ENCODE data around the gene SLC38A8.

The SLC38A8 gene

DNA sequence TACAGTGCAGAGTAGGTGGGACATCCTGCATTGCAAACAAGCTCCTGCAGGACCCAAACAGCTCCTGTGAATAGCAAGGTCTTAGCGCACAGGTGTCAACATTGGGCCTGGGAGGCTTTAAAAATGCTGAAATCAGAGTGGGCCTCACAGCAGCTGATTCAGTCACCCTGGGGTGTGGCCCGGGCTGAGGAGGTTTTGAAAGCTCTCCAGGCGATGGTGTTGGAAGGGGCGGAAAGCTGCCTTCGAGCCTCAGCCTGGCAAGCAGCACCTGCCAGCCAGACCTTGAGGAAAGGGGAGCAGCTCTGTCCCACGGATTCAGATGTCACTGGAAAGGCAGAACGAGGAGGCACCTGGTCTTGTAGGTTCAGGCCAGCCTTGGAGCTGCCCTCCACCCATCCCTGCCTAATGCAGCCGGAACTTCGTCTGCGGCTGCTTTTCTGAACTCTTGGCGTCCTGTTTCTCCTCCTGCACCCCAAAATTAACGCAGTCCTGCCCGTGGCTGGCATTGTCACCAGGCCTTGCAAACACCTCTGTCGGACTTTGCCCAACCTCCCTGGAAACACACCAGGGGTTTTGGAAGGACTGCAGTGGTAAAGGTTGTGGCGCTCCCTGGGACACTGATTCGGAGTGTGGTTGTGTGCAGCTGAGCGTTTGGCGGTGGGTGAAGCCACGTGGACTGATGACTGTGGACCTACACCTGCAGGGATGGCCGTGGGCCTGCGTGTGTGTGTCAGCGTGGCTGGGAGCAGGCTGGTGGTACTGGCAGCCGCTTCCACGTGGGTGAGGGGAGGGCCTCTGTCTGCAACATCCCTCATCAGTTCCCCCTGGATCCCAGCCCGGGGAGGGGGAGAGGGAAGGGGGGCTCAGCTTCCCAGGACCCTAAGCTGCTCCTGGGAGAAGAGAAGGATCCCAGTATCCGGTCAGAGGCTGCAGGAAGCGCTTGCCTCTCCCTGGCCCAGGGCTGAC, 71.1 kb downstream of the SLC38A8 start:
- peaks cover 0 to 13% of the 10 kb centered on the region in 2 donors for H3K27me3 ChIP-seq (ENCODE audit: control insufficient read depth in 1 of 2, insufficient read depth in 2 of 2, low read length in 2 of 2)
- no peak overlapping the region for H3K27ac ChIP-seq (ENCODE audit: low read depth, low read length)
- H3K36me3 ChIP-seq (ENCODE audit: insufficient read depth, low read length): no peaks in the 10 kb centered on the region
- H3K4me3 ChIP-seq (ENCODE audit: low read depth in 1 of 2, low read length in 2 of 2): no peak overlapping the region
- H3K9me3 ChIP-seq (ENCODE audit: low read length): no peaks in the 10 kb centered on the region
- no peak overlapping the region for H3K9ac ChIP-seq (ENCODE audit: low read length)
- H3K4me1 ChIP-seq (ENCODE audit: insufficient read depth, low read length): no peaks in the 10 kb centered on the region

DNA sequence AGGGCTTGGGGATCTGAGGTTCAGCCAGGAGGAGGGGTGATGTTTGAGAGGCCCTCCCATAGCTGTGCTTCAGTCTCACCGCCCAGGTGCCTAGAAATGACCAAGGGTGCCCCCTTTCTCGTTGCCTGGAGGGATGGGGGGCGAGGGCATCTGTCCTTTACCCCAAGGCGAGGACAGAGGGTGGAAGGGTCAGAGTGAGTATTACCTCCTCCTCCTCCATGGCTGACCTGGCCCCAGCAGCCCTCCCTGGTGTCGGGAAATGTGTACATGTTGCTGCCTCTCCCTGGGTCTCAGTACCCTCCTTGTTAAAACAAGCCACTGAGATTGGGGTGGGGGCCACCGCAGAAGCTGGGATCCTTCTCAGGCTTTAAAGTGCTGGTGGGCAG, 72.2 kb downstream of the SLC38A8 start:
- no peaks in the 10 kb centered on the region for H3K36me3 ChIP-seq (ENCODE audit: insufficient read depth, low read length)

DNA sequence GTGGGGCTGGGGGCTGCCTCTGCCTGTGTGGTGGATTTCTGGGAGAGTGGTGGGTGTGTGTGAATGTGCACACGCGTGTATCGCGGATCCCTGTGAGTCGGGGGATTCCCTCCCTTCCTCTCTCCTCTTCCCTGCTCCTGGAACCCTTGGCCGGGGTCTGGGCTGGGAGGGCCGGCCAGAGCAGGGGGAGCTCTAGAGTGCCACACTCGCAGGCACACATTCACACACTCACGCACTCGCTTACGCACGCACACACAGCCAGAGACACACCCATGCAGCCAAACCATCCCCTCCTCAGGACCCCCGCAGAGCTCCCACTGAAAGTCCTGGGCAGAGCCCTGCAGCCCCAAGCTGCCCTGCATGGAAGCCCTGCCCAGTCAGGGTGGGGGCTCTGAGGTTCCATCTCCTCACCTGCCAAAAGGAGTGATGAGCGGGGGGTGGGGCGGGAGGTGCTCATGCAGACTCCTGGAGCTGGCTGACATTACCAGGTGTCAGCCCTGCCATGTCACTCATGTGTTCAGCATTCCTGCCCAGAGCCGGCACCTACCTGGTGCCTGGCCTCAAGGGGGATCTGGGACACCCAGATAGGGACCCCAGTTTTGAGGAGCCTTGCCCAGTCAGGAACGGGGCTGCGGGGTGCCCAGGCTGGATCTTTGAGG, 72.7 kb downstream of the SLC38A8 start:
- peaks cover 0 to 13% of the 10 kb centered on the region in 2 donors for H3K27me3 ChIP-seq (ENCODE audit: control insufficient read depth in 1 of 2, insufficient read depth in 2 of 2, low read length in 2 of 2)
- H3K9ac ChIP-seq (ENCODE audit: low read length): no peak overlapping the region
- H3K36me3 ChIP-seq (ENCODE audit: insufficient read depth, low read length): no peaks in the 10 kb centered on the region
- H3K9me3 ChIP-seq (ENCODE audit: low read length): no peaks in the 10 kb centered on the region
- H3K4me3 ChIP-seq (ENCODE audit: low read depth in 1 of 2, low read length in 2 of 2): no peak overlapping the region
- no peaks in the 10 kb centered on the region for H3K4me1 ChIP-seq (ENCODE audit: insufficient read depth, low read length)
- no peak overlapping the region for H3K27ac ChIP-seq (ENCODE audit: low read depth, low read length)

More for the DNA sequence above, 72.2 kb downstream of the SLC38A8 start:
- H3K27ac ChIP-seq (ENCODE audit: low read depth, low read length): no peak overlapping the region
- H3K4me1 ChIP-seq (ENCODE audit: insufficient read depth, low read length): no peaks in the 10 kb centered on the region
- H3K9me3 ChIP-seq (ENCODE audit: low read length): no peaks in the 10 kb centered on the region
- H3K27me3 ChIP-seq (ENCODE audit: control insufficient read depth in 1 of 2, insufficient read depth in 2 of 2, low read length in 2 of 2): peaks cover 0 to 13% of the 10 kb centered on the region in 2 donors
- no peak overlapping the region for H3K9ac ChIP-seq (ENCODE audit: low read length)
- H3K4me3 ChIP-seq (ENCODE audit: low read depth in 1 of 2, low read length in 2 of 2): no peak overlapping the region

DNA sequence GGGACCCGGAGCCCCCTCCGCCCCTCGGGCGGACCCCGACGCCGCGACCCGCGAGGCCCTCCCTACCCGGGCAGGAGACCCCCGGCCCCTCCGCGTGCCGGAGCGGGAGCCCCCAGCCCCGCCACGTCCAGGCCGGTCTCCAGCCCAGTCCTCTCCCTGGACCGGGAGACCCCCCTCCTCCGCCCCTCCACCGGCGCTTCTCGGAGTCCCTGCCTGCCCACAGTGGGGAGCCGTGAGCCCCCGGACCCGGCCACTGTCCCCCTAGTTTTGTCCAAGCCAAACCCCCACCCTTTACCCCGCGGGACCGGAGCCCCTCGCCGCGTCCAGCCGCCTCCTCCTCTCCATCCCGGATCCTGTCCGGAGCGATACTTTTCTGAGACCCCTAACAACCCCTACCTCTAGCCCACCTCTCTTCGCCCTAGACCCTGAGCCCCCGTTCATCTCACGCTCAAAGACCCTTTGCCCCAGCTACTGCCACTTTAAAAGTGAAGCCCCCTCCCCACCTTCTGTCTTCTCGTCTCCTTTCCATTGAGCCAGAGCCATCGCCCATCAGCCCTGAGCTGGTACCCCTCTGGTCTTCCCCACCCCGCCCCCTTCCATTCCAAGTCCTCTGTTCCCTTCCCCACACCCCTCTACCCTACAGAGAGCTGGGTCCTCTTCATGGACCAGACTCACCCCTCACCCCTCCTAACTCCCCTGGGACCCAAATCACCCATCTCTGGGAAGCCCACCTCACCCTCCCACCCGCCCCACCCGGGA, 73.5 kb downstream of the SLC38A8 start:
- no peaks in the 10 kb centered on the region for H3K9me3 ChIP-seq (ENCODE audit: low read length)

DNA sequence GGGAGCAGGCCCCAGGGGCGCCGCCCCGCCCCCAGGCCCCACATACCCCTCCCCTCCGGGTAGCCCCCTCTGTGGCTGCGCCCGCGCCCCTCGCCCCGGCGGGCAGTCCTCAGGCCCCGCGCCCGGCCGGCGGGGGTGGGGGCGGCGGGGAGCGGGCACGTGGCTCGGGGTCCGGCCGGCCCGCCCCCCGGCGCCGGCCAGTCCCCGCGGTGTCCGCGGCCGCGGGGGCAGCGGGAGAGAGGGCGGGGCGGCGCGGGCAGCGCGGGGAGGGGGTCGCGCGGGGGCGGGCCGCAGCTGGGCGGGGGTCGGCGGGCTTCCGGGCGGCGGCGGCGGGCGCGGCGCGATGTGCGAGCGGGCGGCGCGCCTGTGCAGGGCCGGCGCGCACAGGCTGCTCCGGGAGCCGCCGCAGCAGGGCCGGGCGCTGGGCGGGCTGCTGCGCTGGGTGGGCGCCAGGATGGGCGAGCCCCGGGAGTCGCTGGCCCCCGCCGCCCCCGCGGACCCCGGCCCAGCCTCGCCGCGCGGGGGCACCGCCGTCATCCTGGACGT, 74.2 kb downstream of the SLC38A8 start:
- peaks cover 0 to 13% of the 10 kb centered on the region in 2 donors for H3K27me3 ChIP-seq (ENCODE audit: control insufficient read depth in 1 of 2, insufficient read depth in 2 of 2, low read length in 2 of 2)
- H3K27ac ChIP-seq (ENCODE audit: low read depth, low read length): no peak overlapping the region
- no peaks in the 10 kb centered on the region for H3K9me3 ChIP-seq (ENCODE audit: low read length)
- no peak overlapping the region for H3K4me3 ChIP-seq (ENCODE audit: low read depth in 1 of 2, low read length in 2 of 2)
- H3K36me3 ChIP-seq (ENCODE audit: insufficient read depth, low read length): no peaks in the 10 kb centered on the region
- H3K4me1 ChIP-seq (ENCODE audit: insufficient read depth, low read length): no peaks in the 10 kb centered on the region
- no peak overlapping the region for H3K9ac ChIP-seq (ENCODE audit: low read length)

More for the DNA sequence above, 73.5 kb downstream of the SLC38A8 start:
- Histone ChIP-seq H3K36me3 (ENCODE audit: insufficient read depth, low read length) (no peaks in the 10 kb centered on the region), H3K9ac (ENCODE audit: low read length) (no peak overlapping the region), H3K27ac (ENCODE audit: low read depth, low read length) (no peak overlapping the region), H3K27me3 (ENCODE audit: control insufficient read depth in 1 of 2, insufficient read depth in 2 of 2, low read length in 2 of 2) (peaks cover 0 to 13% of the 10 kb centered on the region in 2 donors), H3K4me1 (ENCODE audit: insufficient read depth, low read length) (no peaks in the 10 kb centered on the region), H3K4me3 (ENCODE audit: low read depth in 1 of 2, low read length in 2 of 2) (no peak overlapping the region)

DNA sequence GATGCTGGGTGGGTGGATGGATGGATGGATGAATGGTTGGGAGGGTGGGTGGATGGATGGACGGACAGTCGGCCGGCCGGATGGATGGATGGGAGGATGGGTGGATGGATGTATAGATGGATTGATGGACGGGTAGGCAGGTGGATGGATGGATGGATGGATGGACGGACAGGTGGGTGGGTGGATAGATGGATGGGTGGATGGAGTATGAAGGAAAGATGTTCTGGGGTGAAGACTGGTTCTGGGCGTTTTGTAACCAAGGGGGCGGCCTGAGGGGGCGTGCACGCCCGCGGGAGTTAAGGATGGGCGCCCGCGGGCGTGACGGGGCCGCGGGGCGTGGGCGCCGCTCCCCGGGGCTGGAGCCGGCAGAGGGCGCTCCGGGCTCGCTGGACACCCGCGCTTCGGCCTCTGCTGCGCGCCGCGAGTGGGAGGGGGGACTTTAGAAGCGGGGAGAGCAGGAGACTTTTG, 74.7 kb downstream of the SLC38A8 start, which contains the start of gene NECAB2:
TSS of gene NECAB2 (plus strand) at position 407 of the 468 bp plus-strand sequence. CDS start 405 bp downstream, outside the sequence.
- Histone ChIP-seq H3K27ac (ENCODE audit: low read depth, low read length) (no peak within 1 kb of the TSS), H3K27me3 (ENCODE audit: control insufficient read depth in 1 of 2, insufficient read depth in 2 of 2, low read length in 2 of 2) (peaks cover 0 to 13% of the 10 kb centered on the region in 2 donors), H3K36me3 (ENCODE audit: insufficient read depth, low read length) (no peaks in the 10 kb centered on the region), H3K4me3 (ENCODE audit: low read depth in 1 of 2, low read length in 2 of 2) (no peak within 1 kb of the TSS), H3K9me3 (ENCODE audit: low read length) (no peaks in the 10 kb centered on the region), H3K9ac (ENCODE audit: low read length) (no peak within 1 kb of the TSS), H3K4me1 (ENCODE audit: insufficient read depth, low read length) (no peaks in the 10 kb centered on the region)

DNA sequence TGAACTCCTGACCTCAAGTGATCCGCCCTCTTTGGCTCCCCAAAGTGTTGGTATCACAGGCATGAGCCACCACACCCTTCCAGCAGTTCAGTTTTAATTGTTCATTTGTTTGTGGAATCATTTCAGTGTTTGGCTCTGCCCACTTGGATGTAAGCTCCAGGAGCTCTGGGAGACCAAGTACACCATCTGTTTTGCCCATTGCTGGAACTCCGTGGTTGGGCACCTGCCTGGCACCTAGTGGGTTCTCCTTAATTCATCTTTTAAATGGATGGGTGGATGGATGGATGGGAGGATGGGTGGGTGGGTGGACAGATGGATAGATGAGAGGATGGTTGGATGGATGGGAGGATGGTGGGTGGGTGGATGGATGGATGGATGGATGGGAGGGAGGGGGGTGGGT, 75.5 kb downstream of the SLC38A8 start:
- Histone ChIP-seq H3K9ac (ENCODE audit: low read length) (no peak overlapping the region), H3K27ac (ENCODE audit: low read depth, low read length) (no peak overlapping the region), H3K4me3 (ENCODE audit: low read depth in 1 of 2, low read length in 2 of 2) (no peak overlapping the region), H3K36me3 (ENCODE audit: insufficient read depth, low read length) (no peaks in the 10 kb centered on the region), H3K4me1 (ENCODE audit: insufficient read depth, low read length) (no peaks in the 10 kb centered on the region), H3K27me3 (ENCODE audit: control insufficient read depth in 1 of 2, insufficient read depth in 2 of 2, low read length in 2 of 2) (peaks cover 0 to 13% of the 10 kb centered on the region in 2 donors), H3K9me3 (ENCODE audit: low read length) (no peaks in the 10 kb centered on the region)

DNA sequence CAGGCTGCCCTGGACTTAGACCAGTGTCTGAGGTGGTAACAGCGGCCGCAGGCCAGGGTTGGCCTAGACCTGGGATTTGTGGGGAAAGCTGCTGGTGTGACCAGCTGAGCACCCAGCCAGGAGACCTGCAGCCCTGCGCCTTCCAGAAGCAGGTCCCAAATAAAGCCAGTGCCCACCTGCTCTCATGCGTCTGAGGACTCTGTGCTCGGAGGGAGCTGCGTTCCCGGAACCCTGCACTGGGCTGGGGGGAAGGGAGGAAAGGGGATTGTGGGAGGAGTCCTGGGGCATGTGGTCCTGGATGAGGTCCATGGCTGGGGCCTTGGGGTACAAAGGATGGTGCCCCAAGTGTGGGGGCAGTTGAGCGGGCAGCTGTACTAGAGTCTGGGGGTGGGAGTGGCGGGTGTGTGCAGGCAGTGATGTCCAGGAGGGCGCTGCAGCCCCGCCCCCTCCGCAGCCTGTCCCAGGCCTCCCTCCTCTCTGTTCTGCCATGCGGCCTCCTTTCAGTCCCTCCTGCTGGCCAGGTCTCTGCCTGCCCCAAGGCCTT, 76.4 kb downstream of the SLC38A8 start:
- Histone ChIP-seq H3K27me3 (ENCODE audit: control insufficient read depth in 1 of 2, insufficient read depth in 2 of 2, low read length in 2 of 2) (peaks cover 0 to 13% of the 10 kb centered on the region in 2 donors), H3K27ac (ENCODE audit: low read depth, low read length) (no peak overlapping the region), H3K36me3 (ENCODE audit: insufficient read depth, low read length) (no peaks in the 10 kb centered on the region), H3K4me1 (ENCODE audit: insufficient read depth, low read length) (no peaks in the 10 kb centered on the region), H3K9me3 (ENCODE audit: low read length) (no peaks in the 10 kb centered on the region), H3K9ac (ENCODE audit: low read length) (no peak overlapping the region), H3K4me3 (ENCODE audit: low read depth in 1 of 2, low read length in 2 of 2) (no peak overlapping the region)

DNA sequence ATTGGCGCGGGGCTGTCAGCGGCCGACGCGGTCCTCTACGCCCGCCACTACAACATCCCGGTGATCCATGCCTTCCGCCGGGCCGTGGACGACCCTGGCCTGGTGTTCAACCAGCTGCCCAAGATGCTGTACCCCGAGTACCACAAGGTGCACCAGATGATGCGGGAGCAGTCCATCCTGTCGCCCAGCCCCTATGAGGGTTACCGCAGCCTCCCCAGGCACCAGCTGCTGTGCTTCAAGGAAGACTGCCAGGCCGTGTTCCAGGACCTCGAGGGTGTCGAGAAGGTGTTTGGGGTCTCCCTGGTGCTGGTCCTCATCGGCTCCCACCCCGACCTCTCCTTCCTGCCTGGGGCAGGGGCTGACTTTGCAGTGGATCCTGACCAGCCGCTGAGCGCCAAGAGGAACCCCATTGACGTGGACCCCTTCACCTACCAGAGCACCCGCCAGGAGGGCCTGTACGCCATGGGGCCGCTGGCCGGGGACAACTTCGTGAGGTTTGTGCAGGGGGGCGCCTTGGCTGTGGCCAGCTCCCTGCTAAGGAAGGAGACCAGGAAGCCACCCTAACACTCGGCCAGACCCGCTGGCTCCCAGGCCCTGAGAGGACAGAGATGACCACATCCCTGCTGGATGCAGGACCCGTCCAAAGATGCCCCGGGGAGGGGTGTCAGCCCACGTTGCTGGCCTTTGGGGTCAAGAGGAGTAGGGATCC, 77.0 kb downstream of the SLC38A8 start:
- no peak overlapping the region for H3K4me3 ChIP-seq (ENCODE audit: low read depth in 1 of 2, low read length in 2 of 2)
- no peak overlapping the region for H3K9ac ChIP-seq (ENCODE audit: low read length)
- peaks cover 3% of the 10 kb centered on the region for H3K36me3 ChIP-seq (ENCODE audit: insufficient read depth, low read length)
- no peaks in the 10 kb centered on the region for H3K4me1 ChIP-seq (ENCODE audit: insufficient read depth, low read length)
- peaks cover 0 to 13% of the 10 kb centered on the region in 2 donors for H3K27me3 ChIP-seq (ENCODE audit: control insufficient read depth in 1 of 2, insufficient read depth in 2 of 2, low read length in 2 of 2)
- no peaks in the 10 kb centered on the region for H3K9me3 ChIP-seq (ENCODE audit: low read length)
- no peak overlapping the region for H3K27ac ChIP-seq (ENCODE audit: low read depth, low read length)

DNA sequence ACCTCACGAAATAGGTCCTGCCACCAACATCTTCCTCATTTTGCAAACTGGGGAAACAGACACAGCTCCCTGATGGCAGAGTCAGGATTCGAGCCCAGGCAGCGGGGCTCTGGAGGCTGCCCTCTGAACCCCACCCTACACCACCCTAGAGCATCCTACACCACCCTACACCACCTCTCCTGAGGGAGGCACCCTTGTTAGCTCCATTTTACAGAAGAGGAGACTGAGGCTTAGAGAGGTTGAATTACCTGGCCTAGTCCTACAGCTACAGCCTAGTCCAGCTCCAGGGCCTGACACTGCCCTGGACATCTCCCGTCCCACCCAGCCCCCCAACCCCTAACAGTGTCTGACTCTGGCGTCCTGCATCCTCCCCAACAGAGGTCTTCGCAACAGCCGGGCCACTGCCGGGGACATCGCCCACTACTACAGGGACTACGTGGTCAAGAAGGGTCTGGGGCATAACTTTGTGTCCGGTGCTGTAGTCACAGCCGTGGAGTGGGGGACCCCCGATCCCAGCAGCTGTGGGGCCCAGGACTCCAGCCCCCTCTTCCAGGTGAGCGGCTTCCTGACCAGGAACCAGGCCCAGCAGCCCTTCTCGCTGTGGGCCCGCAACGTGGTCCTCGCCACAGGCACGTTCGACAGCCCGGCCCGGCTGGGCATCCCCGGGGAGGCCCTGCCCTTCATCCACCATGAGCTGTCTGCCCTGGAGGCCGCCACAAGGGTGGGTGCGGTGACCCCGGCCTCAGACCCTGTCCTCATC, 77.7 kb downstream of the SLC38A8 start:
- peaks cover 0 to 12% of the 10 kb centered on the region in 2 donors for H3K27me3 ChIP-seq (ENCODE audit: control insufficient read depth in 1 of 2, insufficient read depth in 2 of 2, low read length in 2 of 2)
- no peak overlapping the region for H3K4me3 ChIP-seq (ENCODE audit: low read depth in 1 of 2, low read length in 2 of 2)
- H3K9me3 ChIP-seq (ENCODE audit: low read length): no peaks in the 10 kb centered on the region
- no peak overlapping the region for H3K27ac ChIP-seq (ENCODE audit: low read depth, low read length)
- H3K4me1 ChIP-seq (ENCODE audit: insufficient read depth, low read length): no peaks in the 10 kb centered on the region
- no peak overlapping the region for H3K9ac ChIP-seq (ENCODE audit: low read length)
- H3K36me3 ChIP-seq (ENCODE audit: insufficient read depth, low read length): peaks cover 11% of the 10 kb centered on the region
